Measurements from ENCODE around the gene STAB2.

- no peak for TF ChIP-seq POLR2AphosphoS5 (IDR thresholded peaks at IDR 0.05; ENCODE audit: low read depth, low read length)
- TF ChIP-seq TAF1 (IDR thresholded peaks at IDR 0.05; ENCODE audit: borderline replicate concordance, insufficient read depth, low read length), result no peak
- TF ChIP-seq SIN3A (IDR thresholded peaks at IDR 0.05; ENCODE audit: borderline replicate concordance, insufficient read depth, low read length), result no peak
- no peak for TF ChIP-seq REST (IDR thresholded peaks at IDR 0.05; ENCODE audit: insufficient read depth in 1 of 2, low read depth in 2 of 2, low read length in 2 of 2)
- TF ChIP-seq FOXP2 (optimal IDR thresholded peaks at IDR 0.05; ENCODE audit: borderline replicate concordance, extremely low read depth, extremely low read length, insufficient read depth), result no peak
These were observed 118.0 kb downstream of the STAB2 start for GRCh38 chr12:103705098-103705497.
